HG03159 (cell line): ENCODE measurements around the gene ENAH.
A peak's percentile ranks its signal among the peaks of the same experiment; 100 is the strongest.
"Not testable (repeated sequence)": the region's sequence is repeated elsewhere in the genome, so short reads cannot be mapped to it uniquely, and the experiment has no call there.

Experiments
- ATAC-seq: cut with Tn5 transposase; IDR thresholded peaks from one replicate; pipeline ENCODE4 v1.9.1; 2021; ENCODE audit warnings: mild to moderate bottlenecking, moderate library complexity; ENCODE audit not compliant: unreplicated experiment

The ENAH gene

DNA sequence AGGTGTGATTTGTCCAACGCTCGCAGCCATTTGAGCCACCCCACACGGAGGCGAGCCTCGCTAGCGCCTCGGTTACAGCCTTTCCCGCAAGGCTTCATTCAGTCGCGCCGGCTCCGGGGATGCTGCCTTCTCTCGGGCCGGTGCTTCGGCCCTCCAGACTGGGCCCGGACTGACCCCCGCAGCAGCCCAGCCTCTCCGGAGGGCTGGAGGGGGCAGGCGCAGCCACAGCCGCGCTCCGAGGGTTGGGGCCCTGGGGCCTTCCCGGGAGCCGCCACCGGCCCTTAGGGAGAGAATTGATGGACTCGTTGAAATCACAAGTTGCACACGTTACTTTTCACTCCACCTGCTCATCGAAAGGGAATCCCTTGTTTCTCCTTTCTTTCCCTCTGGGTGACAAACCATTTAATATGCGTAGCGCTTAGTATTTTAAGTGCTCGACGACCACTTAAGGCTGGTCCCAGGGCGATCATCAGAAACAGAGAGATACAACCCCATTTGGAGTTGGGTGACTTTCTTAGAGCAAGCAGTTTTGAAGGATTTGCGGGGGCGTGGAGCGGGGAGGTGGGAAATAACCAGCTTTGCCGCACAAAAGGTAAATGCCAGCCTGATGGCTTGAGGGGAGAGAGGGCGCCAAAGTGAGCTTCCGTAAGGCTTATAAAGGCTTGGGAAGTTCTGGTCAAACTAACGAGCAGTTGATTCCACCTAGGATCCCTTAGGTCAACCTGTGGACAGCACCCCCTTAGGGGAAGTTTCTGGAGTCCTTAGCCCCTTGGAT is 24.6 kb upstream of the ENAH start:
- no peak for ATAC-seq

DNA sequence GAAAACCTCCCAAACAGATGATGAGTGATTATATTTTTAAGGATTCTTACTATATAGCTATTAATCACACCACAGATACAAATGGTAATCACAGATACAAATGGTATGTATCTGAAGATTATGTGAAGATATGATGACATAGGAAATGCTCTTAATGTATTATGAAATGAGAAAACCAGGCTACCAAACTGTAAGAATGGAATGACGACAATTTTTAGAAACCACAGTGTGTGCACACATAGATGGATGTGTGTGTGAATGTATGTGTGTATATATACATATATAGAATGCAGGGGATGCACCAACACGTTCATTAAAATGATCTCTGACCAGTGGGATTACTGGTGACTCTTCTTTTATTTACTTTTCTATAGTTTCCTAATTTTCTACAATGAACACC is 21.5 kb upstream of the ENAH start:
- ATAC-seq = no peak

DNA sequence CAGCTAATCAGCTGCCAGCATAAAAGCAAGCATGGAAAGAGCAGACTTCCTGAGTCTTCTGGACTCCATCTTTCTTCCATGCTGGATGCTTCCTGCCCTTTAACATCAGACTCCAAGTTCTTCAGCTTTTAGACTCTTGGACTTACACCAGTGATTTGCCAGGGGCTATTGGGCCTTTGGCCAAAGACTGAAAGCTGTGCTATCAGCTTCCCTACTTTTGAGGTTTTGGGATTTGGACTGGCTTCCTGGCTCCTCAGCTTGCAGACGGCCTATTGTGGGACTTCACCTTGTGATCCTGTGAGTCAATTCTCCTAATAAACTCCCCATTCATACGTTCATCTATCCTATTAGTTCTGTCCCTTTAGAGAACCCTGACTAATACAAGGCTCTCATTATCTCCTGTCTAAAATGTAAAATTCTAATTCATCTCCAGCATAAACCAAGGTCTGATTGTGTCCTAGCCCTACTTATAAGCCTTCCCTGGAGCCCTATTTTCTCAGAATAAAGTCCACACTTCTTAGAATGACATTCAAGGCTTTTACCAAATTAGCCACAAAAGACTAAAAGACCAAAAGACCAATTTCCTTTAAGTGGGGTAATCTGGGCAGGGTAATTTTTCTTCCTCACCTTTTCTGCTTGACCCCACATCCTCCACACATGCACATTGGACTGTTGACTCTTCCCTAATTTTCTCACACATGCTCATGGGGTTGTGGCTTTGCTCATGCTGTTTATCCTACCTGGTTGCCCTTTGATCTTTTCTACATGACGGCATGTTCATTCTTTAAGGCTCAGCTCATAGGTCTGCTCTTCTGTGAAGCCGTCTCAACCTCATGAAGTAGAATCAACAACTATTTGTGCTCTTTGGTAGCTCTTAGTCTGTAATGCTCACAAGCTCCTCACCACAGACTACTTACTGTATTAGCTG is 18.1 kb upstream of the ENAH start:
- ATAC-seq = no peak

DNA sequence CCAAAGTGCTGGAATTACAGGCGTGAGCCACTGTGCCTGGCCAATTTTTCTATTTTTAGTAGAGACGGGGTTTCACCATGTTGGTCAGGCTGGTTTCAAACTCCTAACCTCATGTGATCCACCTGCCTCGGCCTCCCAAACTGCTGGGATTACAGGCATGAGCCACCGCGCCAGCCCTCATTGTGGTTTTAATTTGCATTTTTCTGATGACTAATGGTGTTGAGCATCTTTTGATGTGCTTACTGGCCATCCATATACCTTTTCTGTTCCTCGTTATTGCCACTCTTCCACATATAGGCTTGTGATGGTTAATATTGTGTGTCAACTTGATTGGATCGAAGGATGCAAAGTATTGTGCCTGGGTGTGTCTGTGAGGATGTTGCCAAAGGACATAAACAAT is 17.4 kb upstream of the ENAH start:
- ATAC-seq = no peak

DNA sequence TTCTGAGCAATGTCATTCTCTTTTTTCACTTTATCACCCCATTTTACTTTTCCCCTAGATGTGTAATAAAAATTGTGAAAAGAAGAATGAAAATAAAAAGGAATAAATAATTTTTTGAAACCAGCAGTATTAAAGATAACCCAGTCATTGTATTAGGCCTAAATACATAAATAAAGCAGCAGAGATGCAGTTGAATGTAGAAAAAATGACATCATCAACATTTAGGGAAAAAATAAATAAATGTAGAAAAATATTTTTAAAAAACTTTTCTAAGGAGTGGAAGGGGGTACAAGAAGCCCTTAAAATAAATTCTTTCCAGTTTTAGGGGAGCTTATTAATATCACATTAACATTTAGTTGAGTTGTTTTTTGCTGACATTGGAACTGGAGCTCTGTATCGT is 15.3 kb upstream of the ENAH start:
- ATAC-seq = no peak

DNA sequence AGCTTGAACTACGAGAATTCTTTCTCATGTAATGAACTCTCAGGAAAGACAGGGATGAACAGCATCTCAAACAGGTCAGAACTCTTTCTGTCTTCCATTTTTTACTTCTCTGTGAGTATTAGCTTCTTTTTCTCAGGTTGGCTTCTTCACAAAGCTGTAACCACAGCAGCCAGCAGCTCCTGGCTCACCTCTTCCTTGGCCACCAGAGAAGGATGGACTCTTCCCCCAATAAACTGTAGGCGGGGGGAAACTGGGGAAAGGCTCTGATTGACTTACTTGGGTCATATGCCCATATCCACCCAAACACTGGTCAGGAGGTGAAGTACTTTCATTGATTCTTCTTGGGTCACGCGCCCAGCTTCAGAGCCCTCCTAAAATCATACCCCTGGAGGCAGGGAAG is 14.4 kb upstream of the ENAH start:
- no peak for ATAC-seq

DNA sequence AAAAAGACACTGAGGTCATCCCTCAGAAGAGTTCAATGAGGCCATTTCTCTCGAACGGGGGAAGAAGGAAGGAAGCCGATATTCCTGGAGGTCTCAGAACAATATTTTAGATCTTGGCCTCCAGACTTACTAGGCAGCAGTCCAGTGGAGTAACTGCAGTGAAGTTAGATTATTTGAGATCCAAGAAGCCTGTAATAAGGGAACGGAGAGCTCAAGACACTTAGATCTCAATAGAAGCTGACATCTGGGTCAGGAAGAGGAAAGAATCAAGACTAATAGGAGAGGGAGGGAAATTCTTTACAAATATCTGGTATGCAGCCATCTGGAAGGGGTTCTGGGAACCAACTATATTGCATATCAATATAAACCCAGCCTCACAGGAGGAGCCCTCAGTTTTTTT is 13.6 kb upstream of the ENAH start:
- ATAC-seq = no peak

DNA sequence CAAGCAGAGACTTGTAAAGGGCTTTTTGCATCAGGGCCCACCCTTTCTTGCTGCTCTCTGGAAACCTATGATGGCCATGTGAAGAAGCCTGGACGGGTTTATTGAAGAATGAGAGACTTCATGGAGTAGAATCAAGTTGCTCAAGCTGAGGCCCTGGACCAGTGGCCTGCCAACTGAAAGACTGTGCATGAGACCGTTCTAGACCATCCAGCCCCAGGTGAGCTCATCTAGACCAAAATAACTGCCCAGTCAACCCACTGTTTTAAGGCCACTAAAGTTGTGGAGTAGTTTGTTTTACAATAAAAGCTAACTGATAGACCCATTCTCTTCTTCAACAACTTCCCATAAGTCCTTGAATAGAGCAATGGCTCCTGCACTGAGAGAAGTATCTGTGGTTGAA is 11.8 kb upstream of the ENAH start:
- ATAC-seq = no peak

DNA sequence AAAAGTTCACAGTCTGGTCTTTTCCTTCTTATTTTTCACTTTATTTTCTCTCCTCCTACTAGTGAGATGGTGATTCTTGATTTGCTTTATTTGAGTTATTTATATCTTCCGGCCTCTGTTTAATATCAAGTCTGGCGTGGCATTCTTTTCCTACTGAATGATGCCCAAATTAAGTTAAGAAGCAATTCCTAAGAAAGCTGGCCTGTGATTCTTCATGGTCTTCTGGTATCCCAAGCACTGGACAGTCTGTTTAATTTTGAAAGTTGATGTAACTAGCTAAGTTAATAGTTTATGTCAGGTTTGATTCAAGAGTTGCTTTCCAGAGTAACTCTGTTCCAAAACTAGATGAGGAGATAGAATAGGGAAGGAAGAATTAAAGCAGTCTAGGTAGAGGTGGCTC is 9.2 kb upstream of the ENAH start:
- ATAC-seq = no peak

DNA sequence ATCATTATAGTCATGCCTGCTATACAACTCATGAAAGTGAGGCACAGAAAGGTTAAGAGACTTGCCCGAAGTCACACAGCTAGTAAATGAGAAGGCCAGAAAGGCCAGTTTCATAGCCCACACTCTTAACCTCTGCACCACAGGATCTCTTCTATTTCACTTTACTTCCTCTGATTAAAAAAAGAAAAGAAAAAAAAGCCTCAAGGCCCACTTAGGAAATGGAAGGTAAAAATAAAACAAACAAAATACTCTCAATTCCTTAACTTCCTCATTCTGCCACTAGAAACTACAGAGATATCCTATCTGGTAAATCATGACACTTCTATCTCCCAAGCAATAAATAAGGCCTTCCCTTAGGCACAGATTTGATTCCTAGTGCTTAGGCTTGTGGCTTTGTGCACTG is 7.6 kb upstream of the ENAH start:
- no peak for ATAC-seq

DNA sequence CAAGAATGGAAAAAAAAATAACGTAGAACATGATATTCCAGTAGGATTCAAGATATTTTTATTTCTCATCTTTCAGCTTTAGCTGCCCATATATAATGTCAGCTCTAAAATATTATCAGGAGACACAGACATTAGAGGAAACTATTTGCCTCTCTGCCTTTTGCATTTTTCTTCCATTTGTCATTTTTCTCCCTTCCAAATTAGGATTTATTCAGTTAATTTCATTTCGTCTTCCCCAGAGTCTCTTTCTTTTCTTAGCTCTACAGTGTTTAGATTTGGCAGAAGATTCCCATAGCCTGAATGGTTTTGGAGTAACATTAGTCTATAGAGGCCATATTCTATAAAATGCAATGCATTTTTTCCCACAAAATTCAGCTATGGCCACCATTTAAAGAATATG is 5.1 kb upstream of the ENAH start:
- ATAC-seq = no peak

DNA sequence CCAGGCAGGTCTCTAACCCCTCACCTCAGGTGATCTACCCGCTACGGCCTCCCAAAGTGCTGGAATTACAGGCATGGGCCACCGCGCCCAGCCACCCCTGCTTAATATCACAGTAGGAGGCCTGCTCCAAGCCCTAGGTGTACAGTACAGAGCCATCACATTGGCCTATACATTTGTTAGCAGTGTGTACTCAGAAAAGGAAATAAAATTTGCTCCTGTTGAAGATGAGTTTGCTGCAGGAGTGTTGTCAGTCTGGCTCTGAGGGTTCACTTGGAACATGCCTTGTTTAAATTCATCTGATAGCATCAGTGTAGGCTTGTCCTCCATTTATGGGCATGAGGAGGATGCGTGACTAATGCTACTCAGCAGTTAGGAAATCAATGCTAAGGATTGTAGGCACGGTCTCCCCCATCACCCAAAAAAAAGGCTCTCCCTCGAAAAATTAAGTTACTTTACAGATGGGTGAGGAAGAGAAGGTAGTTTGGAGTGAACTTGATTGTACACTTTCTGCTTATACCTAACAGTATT is 4.6 kb upstream of the ENAH start:
- ATAC-seq = no peak

DNA sequence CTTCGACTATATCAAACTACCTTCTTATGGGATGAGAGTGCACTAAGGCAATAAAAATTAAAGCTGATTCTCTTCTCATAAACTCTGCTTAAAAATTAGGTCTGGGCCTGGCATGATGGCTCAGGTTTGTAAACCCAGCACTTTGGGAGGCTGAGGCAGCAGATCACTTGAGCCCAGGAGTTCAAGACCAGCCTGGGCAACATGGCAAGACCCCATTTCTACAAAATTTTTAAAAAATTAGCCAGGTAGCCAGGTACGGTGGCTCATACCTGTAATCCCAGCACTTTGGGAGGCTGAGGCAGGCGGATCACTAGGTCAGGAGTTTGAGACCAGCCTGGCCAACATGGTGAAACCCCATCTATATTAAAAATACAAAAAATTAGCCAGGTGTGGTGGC is 3.3 kb upstream of the ENAH start:
- ATAC-seq = not testable (repeated sequence)

DNA sequence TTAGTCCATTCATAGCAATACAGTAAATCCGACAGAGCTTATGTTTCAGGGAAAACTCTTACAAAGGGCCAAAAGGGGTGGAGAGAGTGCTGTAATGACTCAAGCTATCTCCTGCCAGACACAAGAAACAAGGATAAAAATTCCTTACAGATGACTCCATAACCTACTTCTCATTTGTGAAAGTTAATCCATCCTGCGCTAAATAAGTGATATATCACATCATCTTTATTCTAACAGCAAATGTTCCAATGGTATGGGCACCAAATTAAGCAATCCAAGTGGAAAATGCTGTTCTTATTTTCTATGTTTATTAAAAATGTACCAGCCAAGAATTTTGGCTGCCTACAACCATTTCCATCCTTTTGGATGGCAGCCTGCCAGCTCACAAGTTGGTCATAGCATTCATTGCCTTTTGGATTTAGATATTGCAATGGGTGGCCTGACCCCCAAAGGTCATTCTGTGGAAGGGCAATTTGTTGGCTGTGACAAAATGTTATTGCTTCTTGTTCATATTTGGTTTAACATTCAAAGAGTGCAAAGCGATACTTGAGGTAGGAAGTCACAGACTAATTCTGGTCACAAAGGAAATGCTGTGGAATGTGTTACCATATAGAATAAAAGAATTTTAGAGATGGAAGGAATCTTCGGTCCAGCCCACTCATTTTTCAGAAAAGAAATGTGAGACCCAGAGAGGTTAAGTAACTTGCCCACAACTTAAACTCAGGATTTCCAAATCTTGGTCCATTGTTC is 2.8 kb upstream of the ENAH start:
- ATAC-seq = no peak

DNA sequence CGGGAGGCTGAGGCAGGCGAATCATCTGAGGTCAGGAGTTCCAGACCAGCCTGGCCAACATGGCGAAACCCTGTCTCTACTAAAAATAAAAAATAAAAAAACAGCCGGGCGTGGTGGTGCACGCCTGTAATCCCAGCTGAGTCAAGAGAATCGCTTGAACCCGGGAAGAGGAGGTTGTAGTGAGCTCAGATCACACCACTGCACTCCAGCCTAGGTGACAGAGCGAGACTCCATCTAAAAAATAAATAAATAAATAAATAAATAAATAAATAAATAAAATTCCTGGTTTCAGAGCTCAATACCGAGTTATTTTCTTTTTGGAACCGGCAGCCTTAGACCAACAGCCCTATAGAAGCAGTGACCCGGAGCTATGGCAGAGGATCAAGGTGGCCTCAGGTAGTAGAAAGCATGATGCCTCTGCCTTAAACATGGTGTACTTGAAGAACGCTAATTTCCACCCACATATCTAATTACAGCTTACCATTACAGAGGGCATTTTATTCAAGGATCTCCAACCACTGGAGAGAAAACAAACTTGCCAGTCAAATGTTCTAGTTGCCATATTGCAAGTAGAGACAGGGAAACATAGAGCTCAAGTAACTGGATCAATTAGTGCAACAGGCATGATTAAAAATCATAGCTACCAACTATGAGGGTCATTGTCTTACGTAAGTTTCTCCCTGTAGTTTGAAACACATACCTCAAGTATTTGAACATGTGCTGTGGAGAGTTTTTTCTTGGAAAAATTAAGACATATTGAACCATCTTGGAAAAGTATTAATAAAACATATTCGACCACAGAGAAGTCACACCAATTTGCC is 2.0 kb upstream of the ENAH start:
- no peak for ATAC-seq

DNA sequence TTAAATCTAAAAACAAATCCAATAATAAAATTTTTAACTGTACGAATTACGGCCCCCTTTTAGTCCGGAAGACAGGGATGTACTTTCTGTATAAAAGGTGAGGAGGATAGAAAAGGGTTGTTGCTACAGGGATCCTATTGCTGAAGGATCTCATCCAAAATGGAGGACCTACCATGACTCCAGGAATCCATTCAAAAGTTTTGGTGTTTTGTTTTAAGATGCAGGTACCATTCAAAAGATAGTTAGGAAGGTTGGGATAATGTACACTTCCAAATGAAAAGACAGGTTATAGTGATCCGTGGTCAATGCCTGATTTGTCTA is 1.3 kb upstream of the ENAH start:
- ATAC-seq = no peak

DNA sequence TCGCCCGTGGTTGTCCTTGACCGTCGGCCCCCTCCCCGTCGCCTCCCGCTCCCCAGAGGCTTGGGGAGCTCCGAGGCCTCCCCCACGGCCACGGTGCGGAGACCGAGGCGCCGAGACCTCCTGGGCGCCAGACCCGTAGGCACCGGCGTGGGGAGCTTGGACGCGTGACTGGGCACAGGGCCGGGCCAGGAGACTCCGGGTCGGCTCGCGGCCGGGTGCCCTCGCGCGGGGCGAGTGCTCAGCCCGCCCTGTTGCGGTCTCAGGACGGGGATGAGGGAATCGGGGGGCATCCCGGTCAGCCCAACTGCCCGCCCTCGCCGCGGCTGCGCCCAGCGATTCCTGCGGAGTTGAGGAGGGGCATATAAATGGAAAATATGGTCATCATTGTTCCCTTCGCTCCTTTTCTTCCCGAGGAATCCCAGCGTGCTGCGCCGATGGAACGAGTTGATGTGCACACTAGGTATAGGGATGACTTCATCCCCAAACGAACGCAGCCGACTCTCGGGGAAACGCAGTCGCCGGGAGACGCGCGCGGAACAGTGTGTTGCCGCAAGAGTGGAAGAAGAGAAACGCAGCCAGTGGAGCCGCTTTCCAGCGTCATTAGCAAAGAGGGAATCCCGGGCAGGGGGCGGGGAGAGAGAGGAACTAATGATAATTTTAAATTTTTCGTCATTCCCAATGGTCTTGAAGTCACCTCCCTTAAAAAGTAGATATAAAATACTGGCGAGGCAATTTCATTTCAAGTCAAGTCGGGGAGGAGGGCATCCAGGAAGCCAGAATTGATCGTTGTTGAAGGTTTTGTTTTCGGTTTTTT is 747 bp upstream of the ENAH start:
- ATAC-seq = peak; percentile 31

DNA sequence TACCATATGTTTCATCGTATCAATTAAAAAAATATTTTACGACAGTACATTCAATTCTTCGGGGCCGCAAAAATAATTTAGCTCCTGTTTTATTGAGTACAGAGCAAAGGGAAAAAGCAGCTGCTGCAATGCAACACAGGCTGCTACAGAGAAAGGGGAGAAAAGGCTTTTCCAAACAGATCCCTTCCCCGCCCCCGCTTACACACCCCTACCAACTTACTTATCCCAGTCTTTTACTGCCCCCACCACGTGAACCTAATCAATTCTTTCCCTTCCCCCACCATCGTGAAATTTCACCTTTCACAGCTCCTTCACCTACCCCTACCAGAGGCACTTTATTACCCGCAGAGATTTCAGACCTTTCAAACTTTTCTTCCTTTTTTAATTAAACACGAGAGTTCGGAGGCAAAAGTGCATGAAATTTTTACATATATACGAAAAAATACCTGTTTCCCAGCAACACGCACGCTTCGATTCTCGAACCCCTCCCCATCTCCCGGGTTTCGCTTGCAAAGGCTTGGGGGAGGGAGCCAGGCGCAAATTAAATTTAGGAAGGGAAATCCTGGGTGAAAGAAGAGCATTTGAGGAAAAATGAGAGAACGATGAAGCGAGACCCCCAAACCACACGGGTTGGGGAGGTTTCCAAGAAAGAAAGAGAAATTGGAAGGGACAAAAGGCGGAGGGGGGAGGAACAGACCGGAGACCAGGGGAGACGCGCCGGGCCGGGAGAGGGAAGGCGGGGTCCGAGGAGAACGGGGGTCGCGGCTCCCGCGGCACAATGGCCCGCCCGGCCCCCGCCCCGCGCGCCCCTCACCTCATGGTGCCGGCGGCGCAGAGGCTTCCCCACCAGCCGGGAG is 823 bp downstream of the ENAH start:
- no peak for ATAC-seq

DNA sequence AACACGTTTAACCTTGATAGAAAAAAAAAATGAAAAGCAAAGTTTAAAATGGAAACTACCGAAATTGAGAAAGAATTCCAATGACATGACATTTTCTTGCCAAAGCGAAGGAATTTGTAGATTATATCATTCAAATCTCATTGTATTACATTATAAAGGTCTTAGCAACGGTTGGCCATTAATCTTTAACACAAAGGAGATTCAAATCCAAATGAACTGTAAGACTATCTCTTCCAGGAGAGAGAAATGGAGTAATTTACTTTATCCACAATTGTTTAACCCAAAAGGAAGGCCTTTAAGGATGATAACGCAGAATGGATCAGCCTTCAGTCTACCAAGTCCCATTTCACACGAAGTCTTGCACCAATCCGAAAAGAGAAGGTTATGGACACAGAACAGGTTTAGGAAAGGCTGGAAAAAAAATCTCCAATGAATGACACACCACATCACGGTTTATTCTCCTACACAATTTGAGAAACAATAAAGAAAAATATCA is 1.5 kb downstream of the ENAH start:
- no peak for ATAC-seq
